Measurements from ENCODE around the gene ZNF512B.

The ZNF512B gene

GRCh38 chr20:63940472-63941266 lies 29.1 kb downstream of the ZNF512B start:
- DNase-seq (ENCODE audit: low read depth) = no peak
- H3K4me3 ChIP-seq (ENCODE audit: low read length) = no peak overlapping the region
- no peak for TF ChIP-seq CTCF (IDR thresholded peaks at IDR 0.05; ENCODE audit: insufficient read depth, low read depth, low read length, missing control alignments)

- no peak overlapping the region for H3K4me3 ChIP-seq (ENCODE audit: low read length)
- no peak for TF ChIP-seq CTCF (IDR thresholded peaks at IDR 0.05; ENCODE audit: insufficient read depth, low read depth, low read length, missing control alignments)
- no peak for DNase-seq (ENCODE audit: low read depth)
Measured at GRCh38 chr20:63940071-63940471, 29.7 kb downstream of the ZNF512B start.

DNA sequence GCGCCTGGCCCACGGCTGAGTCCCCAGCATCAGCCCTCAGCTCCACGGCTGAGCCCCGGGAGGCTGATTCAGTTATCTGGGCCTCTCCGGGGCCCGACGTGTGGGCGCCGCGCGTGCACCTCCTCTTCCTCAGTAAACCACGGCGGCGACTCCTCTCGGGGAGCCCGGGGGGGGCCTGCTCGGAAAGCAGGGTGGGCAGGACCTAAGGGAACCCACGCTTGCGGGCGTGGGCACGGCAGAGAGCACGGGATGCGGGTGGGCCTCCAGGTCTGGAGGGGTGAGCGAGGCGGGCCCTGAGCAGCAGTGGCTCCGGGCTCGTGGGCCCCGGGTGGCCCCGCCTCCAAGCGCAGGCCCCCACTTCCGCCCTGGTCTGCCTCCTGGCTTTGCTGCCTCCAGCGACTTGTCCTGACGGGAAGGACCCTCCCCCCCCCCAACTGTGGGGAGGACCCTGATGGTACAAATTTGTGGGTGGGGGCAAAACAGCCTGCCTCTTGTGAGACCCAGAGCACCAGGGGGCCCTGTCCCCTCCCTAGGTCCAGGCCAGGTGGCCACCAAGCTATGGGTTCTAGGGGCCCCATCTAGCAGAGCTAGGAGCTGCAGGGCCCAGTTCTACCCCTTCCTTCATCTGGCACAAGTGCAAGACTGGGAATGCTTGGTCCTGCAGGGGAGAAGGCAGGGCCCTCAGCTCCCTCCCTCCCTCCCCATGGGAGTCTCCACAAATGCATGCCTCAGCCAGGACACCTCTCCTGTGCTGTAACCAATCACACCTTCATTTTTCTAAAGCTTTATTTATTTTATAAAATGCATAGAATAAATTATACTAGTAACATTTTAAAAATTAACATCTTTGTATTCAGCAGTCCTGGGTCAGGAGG lies 30.4 kb downstream of the ZNF512B start:
- H3K4me3 ChIP-seq (ENCODE audit: low read length) = no peak overlapping the region
- no peak for TF ChIP-seq CTCF (IDR thresholded peaks at IDR 0.05; ENCODE audit: insufficient read depth, low read depth, low read length, missing control alignments)
- no peak for DNase-seq (ENCODE audit: low read depth)

- no peak for DNase-seq (ENCODE audit: low read depth)
- H3K4me3 ChIP-seq (ENCODE audit: low read length) = no peak overlapping the region
- TF ChIP-seq CTCF (IDR thresholded peaks at IDR 0.05; ENCODE audit: insufficient read depth, low read depth, low read length, missing control alignments) = no peak
Measured at GRCh38 chr20:63937596-63937995, 32.1 kb downstream of the ZNF512B start.

GRCh38 chr20:63935447-63935846 lies 34.3 kb downstream of the ZNF512B start:
- TF ChIP-seq CTCF (IDR thresholded peaks at IDR 0.05; ENCODE audit: insufficient read depth, low read depth, low read length, missing control alignments) = no peak
- no peak for DNase-seq (ENCODE audit: low read depth)
- H3K4me3 ChIP-seq (ENCODE audit: low read length) = no peak overlapping the region

DNA sequence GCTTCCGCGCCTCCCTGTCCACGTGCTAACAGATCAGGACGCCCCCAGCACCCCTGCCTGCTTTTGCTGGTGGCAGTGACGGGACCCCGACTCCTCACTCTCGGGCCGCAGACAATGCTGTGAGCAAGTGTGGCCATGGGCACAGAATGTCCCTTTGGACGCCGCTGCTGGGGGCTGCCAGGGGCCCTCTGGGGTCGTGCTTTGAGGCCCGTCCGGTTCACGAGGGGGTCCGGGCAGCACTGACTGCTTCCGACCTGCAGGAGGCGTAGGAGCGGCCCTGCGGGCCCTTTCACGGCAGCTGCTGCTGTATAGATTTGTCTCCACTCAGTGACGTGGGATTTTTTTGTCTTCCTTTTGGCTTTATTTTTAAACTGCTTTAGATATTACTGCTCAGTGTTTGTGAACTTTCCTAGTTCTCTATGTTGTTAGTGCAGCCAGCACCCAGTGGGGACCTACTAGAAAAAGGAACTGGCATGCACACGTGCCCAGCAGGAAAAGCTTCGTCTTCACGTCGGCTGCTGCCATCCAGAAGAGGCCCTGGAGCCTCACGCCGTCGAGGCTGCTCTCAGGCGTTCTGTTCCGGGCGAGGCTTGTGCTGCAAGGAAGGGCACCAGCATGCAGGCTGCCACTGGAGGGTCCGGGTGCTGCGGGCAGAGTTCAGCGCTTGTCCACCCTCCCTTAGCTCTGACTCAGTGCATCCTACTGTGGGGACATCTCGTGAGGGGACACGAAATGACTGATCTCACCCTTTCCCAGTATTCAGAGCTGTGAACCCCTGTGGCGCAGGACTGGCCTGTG lies 35.3 kb downstream of the ZNF512B start:
- peak; percentile 37 for TF ChIP-seq CTCF (IDR thresholded peaks at IDR 0.05; ENCODE audit: insufficient read depth, low read depth, low read length, missing control alignments)
- H3K4me3 ChIP-seq (ENCODE audit: low read length) = no peak overlapping the region
- no peak for DNase-seq (ENCODE audit: low read depth)

Data from epithelial cell of esophagus (primary cell).